RPMI8226 (cell line): ENCODE data around the gene MED4.

Source experiments
- DNase-seq: peaks from one replicate; pipeline ENCODE4 v3.0.0-alpha.2; 2015

Gene MED4

DNA sequence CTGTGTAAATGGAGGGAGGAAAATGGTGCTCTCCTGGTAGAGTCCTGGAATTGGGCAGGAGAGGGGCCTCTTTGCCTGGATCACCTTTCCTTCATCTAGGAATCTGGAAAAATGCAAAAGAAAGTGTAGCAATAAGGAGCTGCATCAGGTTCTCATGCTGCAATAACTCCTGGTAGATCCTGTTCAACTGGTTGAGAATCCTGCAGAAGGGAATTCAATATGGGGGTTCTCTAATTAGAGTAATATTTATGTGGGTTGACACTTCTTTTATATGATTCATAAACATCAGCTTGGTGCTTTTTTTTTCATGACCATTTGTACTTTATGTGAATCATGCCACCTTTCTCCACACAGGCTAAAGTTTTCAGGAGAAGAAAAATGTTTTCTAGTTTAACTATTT lies 66.8 kb downstream of the MED4 start:
- no peak for DNase-seq
